ENCODE measurements around the gene FGF11.

Gene FGF11

DNA sequence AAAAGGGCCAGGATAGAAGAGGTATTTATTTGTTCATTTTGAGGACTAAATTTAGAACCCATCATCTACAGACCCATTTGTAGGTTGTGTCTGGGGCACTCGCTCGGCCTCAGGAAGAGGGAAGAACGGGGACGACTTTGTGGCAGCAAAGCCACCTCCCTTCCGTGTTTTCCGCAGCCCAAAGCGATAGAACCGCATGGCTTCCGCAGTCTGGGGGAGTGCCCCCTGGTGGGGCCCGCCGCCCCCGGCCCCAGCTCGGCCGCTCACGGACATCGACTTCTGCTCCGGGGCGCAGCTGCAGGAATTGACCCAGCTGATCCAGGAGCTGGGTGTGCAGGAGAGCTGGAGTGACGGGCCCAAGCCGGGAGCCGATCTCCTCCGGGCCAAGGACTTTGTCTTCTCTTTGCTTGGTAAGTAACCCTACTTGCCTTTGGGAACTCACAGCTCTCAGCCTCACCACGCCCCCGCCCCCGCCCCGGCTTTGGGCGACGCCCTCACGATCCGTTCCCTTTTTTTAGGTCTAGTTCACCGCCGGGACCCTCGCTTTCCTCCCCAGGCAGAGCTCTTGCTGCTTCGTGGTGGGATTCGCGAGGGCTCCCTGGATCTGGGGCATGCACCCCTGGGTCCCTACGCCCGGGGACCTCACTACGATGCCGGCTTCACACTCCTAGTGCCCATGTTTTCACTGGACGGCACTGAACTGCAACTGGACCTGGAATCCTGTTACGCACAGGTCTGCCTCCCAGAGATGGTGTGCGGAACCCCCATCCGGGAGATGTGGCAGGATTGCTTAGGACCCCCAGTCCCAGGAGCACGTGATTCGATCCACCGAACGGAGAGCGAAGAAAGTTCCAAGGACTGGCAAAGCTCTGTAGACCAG lies 3.4 kb upstream of the FGF11 start:
- DNase-seq = peak; percentile 35

- peak; percentile 67 for DNase-seq
Observed at GRCh38 chr17:7436556-7437368, 2.5 kb upstream of the FGF11 start.

GRCh38 chr17:7437369-7437863 lies 1.9 kb upstream of the FGF11 start:
- DNase-seq = no peak

- no peak for DNase-seq
Observed at GRCh38 chr17:7437950-7438614, 1.2 kb upstream of the FGF11 start.

DNA sequence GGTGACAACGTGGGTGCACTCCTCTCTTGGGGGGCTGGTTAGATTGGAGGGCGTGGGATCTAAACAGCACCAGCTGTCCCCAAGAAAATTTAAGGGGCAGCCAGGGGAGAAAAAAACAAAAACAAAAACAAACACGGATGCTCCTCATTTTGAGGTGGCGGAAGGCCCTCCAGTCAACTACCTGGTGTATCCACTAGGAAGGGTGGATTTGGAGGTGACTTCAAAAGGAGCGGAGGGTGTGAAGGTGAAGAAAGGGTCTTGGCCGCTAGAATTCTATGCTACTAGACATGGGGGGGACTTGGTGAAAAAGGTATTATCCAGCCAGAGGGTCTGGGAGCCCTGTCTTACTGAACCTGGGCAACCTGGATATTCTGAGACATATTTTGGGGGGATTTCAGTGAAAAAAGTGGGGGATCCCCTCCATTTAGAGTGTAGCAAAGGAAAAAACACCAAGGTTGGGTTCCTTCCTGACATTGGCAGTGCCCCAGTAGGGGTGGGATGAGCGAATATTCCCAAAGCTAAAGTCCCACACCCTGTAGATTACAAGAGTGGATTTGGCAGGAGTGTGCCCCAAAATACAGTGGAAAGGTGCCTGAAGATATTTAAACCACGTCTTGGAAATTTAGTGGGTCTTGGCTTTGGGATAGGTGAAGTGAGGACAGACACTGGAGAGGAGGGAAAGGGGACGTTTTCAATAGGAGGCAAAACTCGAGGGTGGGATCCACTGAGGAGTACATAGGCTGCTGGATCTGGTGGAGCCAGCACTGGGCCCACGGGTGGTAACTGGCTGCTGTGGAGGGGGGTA lies 454 bp upstream of the FGF11 start:
- no peak for DNase-seq

- peak; percentile 21 for DNase-seq
Observed at GRCh38 chr17:7440113-7440833, 961 bp downstream of the FGF11 start.

DNA sequence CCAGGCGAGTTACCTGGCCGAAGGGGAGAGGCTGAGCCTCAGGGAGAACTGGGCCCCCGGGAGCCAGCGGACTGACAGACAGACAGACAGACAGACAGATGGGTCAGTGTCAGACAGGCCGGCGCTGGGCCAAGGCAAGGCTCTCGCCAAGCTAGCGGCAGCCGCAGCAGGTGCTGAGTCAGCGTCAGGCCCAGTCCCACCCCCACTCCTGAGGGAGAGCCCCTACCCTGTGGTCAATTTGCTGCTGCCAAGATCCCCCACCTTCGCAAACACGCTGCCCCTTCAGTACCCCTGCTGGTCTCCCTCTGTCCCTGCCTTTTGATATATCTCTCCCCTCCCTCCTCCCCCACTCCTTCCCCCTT lies 1.5 kb downstream of the FGF11 start:
- no peak for DNase-seq

GRCh38 chr17:7441266-7441665 lies 2.0 kb downstream of the FGF11 start:
- DNase-seq = no peak

DNA sequence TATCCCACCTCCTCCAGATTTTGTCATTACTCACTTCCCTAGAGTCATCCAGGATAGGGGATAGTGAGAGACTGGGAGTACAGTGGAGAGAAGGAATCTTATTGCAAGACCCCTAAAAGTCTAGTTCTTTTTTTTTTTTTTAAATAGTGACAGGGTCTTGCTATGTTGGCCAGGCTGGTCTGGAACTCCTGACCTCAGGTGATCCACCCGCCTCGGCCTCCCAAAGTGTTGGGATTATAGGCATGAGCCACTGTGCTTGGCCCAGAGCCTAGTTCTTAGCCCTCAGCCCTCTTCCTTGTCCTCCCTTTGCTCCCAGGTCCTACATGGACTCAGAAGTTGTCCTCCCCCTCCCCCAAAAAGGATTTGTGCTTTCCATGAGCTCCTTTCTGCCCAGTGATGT lies 2.8 kb downstream of the FGF11 start:
- no peak for DNase-seq

- DNase-seq = no peak
Observed at GRCh38 chr17:7443499-7444485, 4.5 kb downstream of the FGF11 start.

GRCh38 chr17:7444682-7445618 lies 5.6 kb downstream of the FGF11 start, which contains the start of gene CHRNB1:
TSS of gene CHRNB1 (plus strand) at chr17:7445061. CDS start at chr17:7445128, 67 bp downstream.
- DNase-seq = no peak

DNA sequence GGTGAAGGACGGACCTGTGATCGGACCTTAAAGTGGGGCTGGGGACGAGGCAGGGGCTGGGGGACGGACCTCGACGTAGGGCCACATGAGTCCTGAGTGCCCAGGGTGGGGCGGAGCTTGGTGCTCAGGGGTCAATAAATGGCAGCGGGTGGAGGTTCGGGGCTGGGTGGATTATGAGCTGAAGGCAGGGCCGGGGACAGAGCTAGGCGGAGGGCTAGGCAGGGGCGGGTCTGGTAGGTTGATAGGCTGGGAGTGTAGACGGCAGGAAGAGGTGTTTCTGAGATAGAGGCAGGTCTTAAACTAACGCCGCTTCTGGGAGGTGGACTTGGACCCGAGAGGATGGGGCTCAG lies 6.3 kb downstream of the FGF11 start:
- no peak for DNase-seq

DNA sequence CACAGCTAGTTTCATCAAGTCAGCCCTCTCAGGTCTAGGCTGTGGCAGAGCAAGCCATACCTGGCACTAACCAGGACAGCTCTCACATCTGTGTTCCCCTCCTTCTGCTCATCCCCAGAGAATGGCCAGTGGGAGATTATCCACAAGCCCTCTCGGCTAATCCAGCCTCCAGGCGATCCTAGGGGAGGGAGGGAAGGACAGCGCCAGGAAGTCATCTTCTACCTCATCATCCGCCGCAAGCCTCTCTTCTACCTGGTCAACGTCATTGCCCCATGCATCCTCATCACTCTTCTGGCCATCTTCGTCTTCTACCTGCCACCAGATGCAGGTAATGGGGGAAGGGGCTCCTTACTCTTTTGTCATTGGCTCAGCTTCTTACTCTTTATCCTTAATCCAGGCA lies 9.1 kb downstream of the FGF11 start:
- DNase-seq = no peak

GRCh38 chr17:7459961-7460545 lies 20.7 kb downstream of the FGF11 start:
- DNase-seq = no peak

DNA sequence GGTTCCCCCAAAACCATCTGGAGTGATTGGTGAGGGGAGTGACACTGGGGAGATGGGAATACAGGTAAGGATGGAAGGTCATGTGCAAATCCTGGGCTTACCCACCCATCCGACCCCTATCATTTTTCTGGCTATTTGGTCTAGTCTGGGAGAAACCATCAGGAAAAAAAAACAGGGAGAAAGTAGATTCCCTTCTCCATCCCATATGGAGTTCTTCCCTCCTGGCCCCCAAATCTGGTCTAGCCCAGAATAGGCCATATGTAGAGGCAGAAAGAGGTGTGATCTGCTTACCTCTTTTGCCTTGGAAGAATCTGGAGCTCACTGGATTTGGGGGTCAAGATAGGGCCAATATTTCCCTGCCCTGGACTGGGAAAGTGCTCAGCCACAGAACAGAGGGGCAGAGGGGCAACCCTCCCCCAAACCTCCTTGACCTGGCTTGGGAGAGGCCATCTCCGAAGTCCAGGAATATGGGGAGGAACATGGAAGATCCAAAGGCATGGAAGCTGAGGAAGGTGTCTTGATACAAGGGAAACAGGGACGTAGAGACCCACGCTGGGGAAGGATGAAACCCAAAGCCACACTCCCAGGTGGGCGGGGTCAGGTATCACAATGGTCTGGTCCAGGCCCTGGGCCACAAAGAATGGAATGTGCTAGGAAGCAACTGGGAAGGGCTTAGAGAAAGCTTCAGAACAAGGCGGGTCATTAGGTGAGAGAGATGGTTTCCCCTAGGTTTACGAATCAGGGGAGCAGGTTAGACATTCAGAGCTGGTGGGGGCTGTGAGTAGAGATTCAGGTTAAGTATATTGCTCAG lies 21.7 kb downstream of the FGF11 start:
- DNase-seq = no peak

GRCh38 chr17:7462474-7463371 lies 23.4 kb downstream of the FGF11 start:
- no peak for DNase-seq

DNA sequence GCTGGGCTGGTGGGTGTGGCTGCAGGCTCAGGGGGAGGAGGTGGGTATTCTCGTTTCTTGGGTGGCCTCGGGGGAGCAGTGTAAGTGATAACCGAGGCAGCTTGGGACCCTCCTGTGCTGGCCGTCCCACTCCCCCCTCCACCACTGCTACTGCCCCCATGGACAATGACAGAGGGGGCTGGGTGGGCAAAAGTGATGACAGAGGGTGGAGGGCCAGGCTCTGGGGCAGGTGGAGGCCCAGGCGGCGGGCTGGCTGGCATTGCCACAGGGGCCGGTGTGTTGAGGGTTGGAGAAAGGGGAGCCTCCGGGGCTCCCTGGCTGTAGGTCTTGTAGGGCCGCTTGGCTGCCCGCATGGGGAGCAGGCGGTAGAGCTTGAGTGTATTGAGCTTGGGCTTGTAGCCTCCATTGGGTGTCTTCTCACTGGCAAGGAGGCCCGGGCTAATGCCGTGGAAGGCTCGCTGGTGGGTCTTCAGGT lies 24.1 kb downstream of the FGF11 start:
- DNase-seq = no peak

Measured in NCI-H345 (cell line).